MM.1S (cell line): ENCODE measurements around the gene RTP5.
"Not testable (repeated sequence)": the region's sequence is repeated elsewhere in the genome, so short reads cannot be mapped to it uniquely, and the experiment has no call there.

Experiments used
- DNase-seq: peaks from one replicate; pipeline ENCODE4 v3.0.0-alpha.2; 2015
- H2AFZ ChIP-seq: fragments of 300-600 bp; sonication (generic); 2 replicates; pipeline ENCODE4 v1.6.0; 2016; ENCODE audit warnings: antibody characterized with exemption, low read length
- H3F3A ChIP-seq: fragments of 300-600 bp; sonication (generic); 2 replicates; pipeline ENCODE4 v1.6.1; 2016; ENCODE audit warnings: mild to moderate bottlenecking, antibody characterized with exemption, low read length, moderate library complexity, mixed read lengths; ENCODE audit not compliant: insufficient read depth
- H3K27ac ChIP-seq: fragments of 300-600 bp; sonication (generic); 2 replicates; pipeline ENCODE4 v1.5.1; 2016; ENCODE audit warnings: mild to moderate bottlenecking, low read length
- H3K27me3 ChIP-seq: fragments of 300-600 bp; sonication (generic); replicated peaks from 2 replicates; pipeline ENCODE4 v1.6.0; 2016; ENCODE audit warnings: low read length; ENCODE audit not compliant: insufficient read depth
- H3K36me3 ChIP-seq: fragments of 300-600 bp; sonication (generic); replicated peaks from 2 replicates; pipeline ENCODE4 v1.6.1; 2016; ENCODE audit warnings: mild to moderate bottlenecking, low read length, mixed read lengths; ENCODE audit not compliant: insufficient read depth
- H3K4me1 ChIP-seq: fragments of 300-600 bp; sonication (generic); 2 replicates; pipeline ENCODE4 v1.6.1; 2016; ENCODE audit warnings: low read length, mixed read lengths
- H3K4me2 ChIP-seq: fragments of 300-600 bp; sonication (generic); 2 replicates; pipeline ENCODE4 v1.6.0; 2016; ENCODE audit warnings: low read depth, low read length
- H3K4me3 ChIP-seq: fragments of 300-600 bp; sonication (generic); 2 replicates; pipeline ENCODE4 v1.5.1; 2016; ENCODE audit warnings: low read length, mixed read lengths
- H3K79me2 ChIP-seq: fragments of 300-600 bp; sonication (generic); 2 replicates; pipeline ENCODE4 v1.6.1; 2016; ENCODE audit warnings: mixed run types, low read length, mixed read lengths
- H3K9ac ChIP-seq: fragments of 300-600 bp; sonication (generic); 2 replicates; pipeline ENCODE4 v1.6.1; 2016; ENCODE audit warnings: low read length, mixed read lengths
- H3K9me2 ChIP-seq: fragments of 300-600 bp; sonication (generic); replicated peaks from 2 replicates; pipeline ENCODE4 v1.6.1; 2016; ENCODE audit warnings: mild to moderate bottlenecking, low read length, mixed read lengths; ENCODE audit not compliant: insufficient read depth
- H3K9me3 ChIP-seq: fragments of 300-600 bp; sonication (generic); replicated peaks from 2 replicates; pipeline ENCODE4 v1.6.1; 2016; ENCODE audit warnings: mild to moderate bottlenecking, low read length, mixed read lengths; ENCODE audit not compliant: insufficient read depth
- H4K20me1 ChIP-seq: fragments of 300-600 bp; sonication (generic); 2 replicates; pipeline ENCODE4 v1.6.1; 2016; ENCODE audit warnings: mild to moderate bottlenecking, low read length, moderate library complexity, mixed read lengths; ENCODE audit not compliant: insufficient read depth
- CTCF ChIP-seq: fragments of 300-600 bp; sonication (generic); IDR thresholded peaks from 2 replicates; pipeline ENCODE4 v1.5.1; 2016; ENCODE audit warnings: antibody characterized with exemption, low read length, mixed read lengths
- EZH2 ChIP-seq: fragments of 300-600 bp; sonication (generic); optimal IDR thresholded peaks from 2 replicates; pipeline ENCODE3; 2017; ENCODE audit warnings: low read depth, mild to moderate bottlenecking, antibody characterized with exemption, low read length, mixed read lengths
- EZH2phosphoT487 ChIP-seq: fragments of 300-600 bp; sonication (generic); IDR thresholded peaks from 2 replicates; pipeline ENCODE4 v1.6.1; 2018; ENCODE audit warnings: antibody characterized with exemption, low read length

RTP5 gene

GRCh38 chr2:241827394-241827793 is 42.1 kb upstream of the RTP5 start:
- no peaks in the 10 kb centered on the region for H4K20me1 ChIP-seq
- no peaks in the 10 kb centered on the region for H3K79me2 ChIP-seq
- no peaks in the 10 kb centered on the region for H3K4me1 ChIP-seq
- H3K4me3 ChIP-seq = no peak overlapping the region
- DNase-seq = no peak
- no peak overlapping the region for H3K9ac ChIP-seq
- H3K9me2 ChIP-seq = no peaks in the 10 kb centered on the region
- H3K4me2 ChIP-seq = no peak overlapping the region
- no peak for TF ChIP-seq CTCF
- TF ChIP-seq EZH2 = no peak
- TF ChIP-seq EZH2phosphoT487 = no peak
- H2AFZ ChIP-seq = no peak overlapping the region
- H3K27me3 ChIP-seq = peaks cover 25% of the 10 kb centered on the region
- H3F3A ChIP-seq = no peaks in the 10 kb centered on the region
- no peaks in the 10 kb centered on the region for H3K36me3 ChIP-seq
- no peak overlapping the region for H3K27ac ChIP-seq
- no peaks in the 10 kb centered on the region for H3K9me3 ChIP-seq

- Histone ChIP-seq H3K9ac (no peak overlapping the region), H4K20me1 (no peaks in the 10 kb centered on the region), H3F3A (no peaks in the 10 kb centered on the region), H3K9me3 (no peaks in the 10 kb centered on the region), H3K79me2 (no peaks in the 10 kb centered on the region), H3K4me2 (no peak overlapping the region), H3K4me1 (no peaks in the 10 kb centered on the region), H2AFZ (no peak overlapping the region), H3K27ac (no peak overlapping the region), H3K9me2 (no peaks in the 10 kb centered on the region), H3K4me3 (no peak overlapping the region), H3K27me3 (peaks cover 70% of the 10 kb centered on the region), H3K36me3 (no peaks in the 10 kb centered on the region)
- DNase-seq = no peak
- TF ChIP-seq CTCF = no peak
Observed at GRCh38 chr2:241833101-241833663, 36.3 kb upstream of the RTP5 start.

GRCh38 chr2:241833756-241834526 is 35.6 kb upstream of the RTP5 start:
- H3F3A ChIP-seq, H3K9me2 ChIP-seq, DNase-seq, H3K4me3 ChIP-seq, H3K27ac ChIP-seq, H2AFZ ChIP-seq, H3K4me1 ChIP-seq, H3K4me2 ChIP-seq, H3K9me3 ChIP-seq, H3K36me3 ChIP-seq, H3K9ac ChIP-seq, H4K20me1 ChIP-seq, H3K79me2 ChIP-seq: not testable (repeated sequence)
- peaks cover 76% of the 10 kb centered on the region for H3K27me3 ChIP-seq

GRCh38 chr2:241834527-241835210 is 34.9 kb upstream of the RTP5 start:
- no peak overlapping the region for H2AFZ ChIP-seq
- peaks cover 82% of the 10 kb centered on the region for H3K27me3 ChIP-seq
- no peak overlapping the region for H3K9ac ChIP-seq
- H3K4me1 ChIP-seq = no peaks in the 10 kb centered on the region
- no peaks in the 10 kb centered on the region for H3K9me2 ChIP-seq
- H3K9me3 ChIP-seq = no peaks in the 10 kb centered on the region
- no peaks in the 10 kb centered on the region for H4K20me1 ChIP-seq
- no peaks in the 10 kb centered on the region for H3K36me3 ChIP-seq
- TF ChIP-seq CTCF (no peak), EZH2phosphoT487 (no peak), EZH2 (no peak)
- no peak for DNase-seq
- no peak overlapping the region for H3K4me3 ChIP-seq
- no peaks in the 10 kb centered on the region for H3K79me2 ChIP-seq
- H3K27ac ChIP-seq = no peak overlapping the region
- no peaks in the 10 kb centered on the region for H3F3A ChIP-seq
- H3K4me2 ChIP-seq = no peak overlapping the region
